Measurements from ENCODE around the gene SKP2. TPM values are rescaled to one million over a fixed set of nuclear protein-coding genes. Genes with fewer than 3 reads are reported as not detected.

Gene SKP2
- polyA plus RNA-seq, 2 of the 4 experiments (the other 2 are of a cell fraction), result 11.4 to 13.7 TPM

DNA sequence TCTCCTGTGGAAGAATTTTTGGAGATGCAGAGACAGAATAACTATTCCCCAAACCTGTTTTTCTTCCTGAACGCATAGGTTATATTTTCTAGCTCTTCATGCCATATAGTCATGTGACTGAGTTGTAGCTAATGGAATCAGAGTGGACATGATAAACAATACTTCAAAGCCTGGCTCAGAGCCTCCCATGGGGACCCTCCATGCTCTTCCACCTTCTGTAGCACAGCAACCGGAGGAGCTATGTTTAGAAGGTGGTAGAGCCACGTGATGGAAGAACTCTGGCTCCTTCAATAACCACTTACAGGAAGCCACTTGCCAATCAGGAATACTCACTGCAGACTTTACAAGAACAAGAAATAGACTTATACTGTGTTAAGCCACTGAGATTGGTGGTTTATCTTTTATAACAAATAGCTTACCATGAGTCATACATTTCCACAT, 50.6 kb downstream of the SKP2 start:
- no peak overlapping the region for H3K4me3 ChIP-seq
- DNase-seq (ENCODE audit: low read depth in 1 of 2, low spot score in 1 of 2) (no peak), FAIRE-seq (no peak), ATAC-seq (no peak)
- no peak overlapping the region for H3K27ac ChIP-seq
- ChIA-PET CTCF (interaction anchor here (1.0 to 1.5 kb wide), 6 partner anchors 15 to 123 kb away, joined by 3 to 5 read pairs (median 4); partner anchors contain the start of gene NADK2), POLR2A (no interaction called here)
- H3K4me2 ChIP-seq, result no peak overlapping the region
- no peaks in the 10 kb centered on the region for H3K4me1 ChIP-seq
- 91% methylated on average over 3 of the region's 3 CpGs for WGBS (ENCODE audit: missing lambda C conversion rate)
- TF ChIP-seq KDM1A (IDR thresholded peaks at IDR 0.05; ENCODE audit: low read depth) (no peak), ZFP36 (IDR thresholded peaks at IDR 0.05; ENCODE audit: borderline replicate concordance, partially characterized antibody) (no peak)
- H3K9me3 ChIP-seq, result no peaks in the 10 kb centered on the region

DNA sequence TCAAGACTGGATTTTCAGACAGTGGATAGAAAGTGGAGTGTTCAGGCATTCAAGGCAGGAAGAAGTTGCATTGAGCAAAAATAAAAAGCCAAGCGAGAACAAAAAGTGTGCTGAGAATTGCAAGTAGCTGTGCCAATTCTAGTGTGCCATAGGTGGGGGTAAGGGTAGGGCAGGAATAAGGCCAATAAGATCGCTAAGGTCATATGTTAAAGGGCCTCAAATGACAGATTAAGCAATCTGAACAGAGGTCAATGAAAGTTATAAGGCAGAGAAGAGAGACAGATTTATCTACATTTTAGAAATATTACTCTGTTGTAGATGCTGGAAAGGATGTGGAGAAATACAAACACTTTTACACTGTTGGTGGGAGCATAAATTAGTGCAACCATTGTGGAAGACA, 53.4 kb downstream of the SKP2 start:
- no peak overlapping the region for H3K4me2 ChIP-seq
- no peak for DNase-seq (ENCODE audit: low read depth in 1 of 2, low spot score in 1 of 2)
- TF ChIP-seq ESRRA (IDR thresholded peaks at IDR 0.05; ENCODE audit: borderline replicate concordance, low read length) (no peak), SREBF2 (IDR thresholded peaks at IDR 0.05) (no peak), TFCP2L1 (CRISPR knock-in tag; IDR thresholded peaks at IDR 0.05) (no peak)
- no peak overlapping the region for H3K4me3 ChIP-seq
- 93% methylated on average over 2 of the region's 2 CpGs for WGBS (ENCODE audit: missing lambda C conversion rate)
- no peak for ATAC-seq
- H3K27ac ChIP-seq, result no peak overlapping the region
- CTCF ChIA-PET, result interaction anchor here (0.6 kb wide), 1 partner anchor 8 kb away, joined by 3 read pairs; no protein-coding TSS in a partner anchor
- no peaks in the 10 kb centered on the region for H3K4me1 ChIP-seq
- POLR2A ChIA-PET, result no interaction called here
- FAIRE-seq, result no peak
- H3K9me3 ChIP-seq, result no peaks in the 10 kb centered on the region

GRCh38 chr5:36206913-36207312, 55.0 kb downstream of the SKP2 start:
- TF ChIP-seq KDM5A (IDR thresholded peaks at IDR 0.05) (no peak), RCOR1 (IDR thresholded peaks at IDR 0.05; ENCODE audit: low read depth, low read length) (no peak), MAFK (IDR thresholded peaks at IDR 0.05; ENCODE audit: partially characterized antibody) (no peak), EP300 (IDR thresholded peaks at IDR 0.05) (no peak), KDM1A (IDR thresholded peaks at IDR 0.05; ENCODE audit: low read depth) (no peak), ESRRA (IDR thresholded peaks at IDR 0.05; ENCODE audit: borderline replicate concordance, low read length) (no peak), SMC3 (IDR thresholded peaks at IDR 0.05) (no peak)
- Histone ChIP-seq H3K4me2 (no peak overlapping the region), H3K9me3 (no peaks in the 10 kb centered on the region), H3K4me1 (no peaks in the 10 kb centered on the region), H3K4me3 (no peak overlapping the region), H3K27ac (no peak overlapping the region)
- POLR2A ChIA-PET, result no interaction called here
- DNase-seq (ENCODE audit: low read depth in 1 of 2, low spot score in 1 of 2) (no peak), ATAC-seq (no peak), FAIRE-seq (no peak)
- CTCF ChIA-PET, result interaction anchor here (1.0 kb wide), 1 partner anchor 29 kb away, joined by 3 read pairs; no protein-coding TSS in a partner anchor

DNA sequence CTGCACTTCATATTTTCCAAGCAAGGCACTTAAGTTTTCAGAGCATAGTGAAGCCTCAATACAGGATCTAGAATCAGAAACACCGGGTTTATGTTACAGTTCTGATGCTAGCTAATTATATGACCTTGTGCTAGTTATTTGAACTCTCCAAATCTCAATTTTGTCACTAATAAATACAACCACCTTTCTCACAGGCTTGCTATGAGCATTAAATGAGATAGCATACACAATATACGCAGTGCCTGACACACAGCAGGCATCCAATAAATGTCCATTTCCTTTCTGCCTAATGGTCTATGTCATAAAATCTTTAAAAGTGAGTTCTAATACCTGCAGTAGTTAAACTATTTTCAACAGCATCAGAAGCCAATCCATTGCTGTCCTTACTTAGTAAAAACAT, 56.9 kb downstream of the SKP2 start:
- DNase-seq (ENCODE audit: low read depth in 1 of 2, low spot score in 1 of 2) (no peak), ATAC-seq (no peak), FAIRE-seq (no peak)
- POLR2A ChIA-PET, result no interaction called here
- H3K4me1 ChIP-seq, result no peaks in the 10 kb centered on the region
- H3K9me3 ChIP-seq, result no peaks in the 10 kb centered on the region
- no peak overlapping the region for H3K4me2 ChIP-seq
- WGBS (ENCODE audit: missing lambda C conversion rate), result 90% methylated on average over 2 of the region's 2 CpGs
- no peak overlapping the region for H3K27ac ChIP-seq
- H3K4me3 ChIP-seq, result no peak overlapping the region
- CTCF ChIA-PET, result no interaction called here
- TF ChIP-seq RCOR1 (IDR thresholded peaks at IDR 0.05; ENCODE audit: low read depth, low read length) (no peak), JUNB (IDR thresholded peaks at IDR 0.05) (no peak), MAFK (IDR thresholded peaks at IDR 0.05; ENCODE audit: partially characterized antibody) (no peak), BHLHE40 (IDR thresholded peaks at IDR 0.05; ENCODE audit: low read depth, low read length) (no peak), ZC3H11A (IDR thresholded peaks at IDR 0.05) (no peak), NR3C1 (IDR thresholded peaks at IDR 0.05) (no peak), KDM1A (IDR thresholded peaks at IDR 0.05; ENCODE audit: low read depth) (no peak), MAZ (IDR thresholded peaks at IDR 0.05; ENCODE audit: borderline replicate concordance, low read depth, low read length) (no peak), NPAS2 (CRISPR knock-in tag; IDR thresholded peaks at IDR 0.05; ENCODE audit: borderline replicate concordance) (no peak), ZNF302 (CRISPR knock-in tag; IDR thresholded peaks at IDR 0.05) (no peak), EHF (CRISPR knock-in tag; IDR thresholded peaks at IDR 0.05) (no peak), CBX8 (IDR thresholded peaks at IDR 0.05) (no peak)

- FAIRE-seq, result no peak
- POLR2A ChIA-PET, result no interaction called here
- TF ChIP-seq ZC3H11A (IDR thresholded peaks at IDR 0.05) (no peak), PBX3 (IDR thresholded peaks at IDR 0.05) (no peak), BCL3 (IDR thresholded peaks at IDR 0.05) (no peak), JUN (IDR thresholded peaks at IDR 0.05) (no peak), HOXB13 (CRISPR knock-in tag; IDR thresholded peaks at IDR 0.05; ENCODE audit: low read depth) (no peak), PHF8 (IDR thresholded peaks at IDR 0.05; ENCODE audit: borderline replicate concordance, low read depth) (no peak), MAX (IDR thresholded peaks at IDR 0.05) (no peak), ZFP36 (IDR thresholded peaks at IDR 0.05; ENCODE audit: borderline replicate concordance, partially characterized antibody) (no peak)
- no peaks in the 10 kb centered on the region for H3K9me3 ChIP-seq
- WGBS (ENCODE audit: missing lambda C conversion rate), result 84% methylated on average over 3 of the region's 3 CpGs
- no peaks in the 10 kb centered on the region for H3K4me1 ChIP-seq
- ATAC-seq, result no peak
- no peak for DNase-seq (ENCODE audit: low read depth in 1 of 2, low spot score in 1 of 2)
- CTCF ChIA-PET, result no interaction called here
- no peak overlapping the region for H3K4me2 ChIP-seq
- H3K27ac ChIP-seq, result no peak overlapping the region
- H3K4me3 ChIP-seq, result no peak overlapping the region
Measured at GRCh38 chr5:36209664-36210063, 57.8 kb downstream of the SKP2 start.

Data from A549 (cell line).